CD4-positive, alpha-beta T cell treated with Interleukin-15 for 4 hours (primary cell): ENCODE measurements around the gene CAMK4.
A peak's percentile ranks its signal among the peaks of the same experiment; 100 is the strongest.
"Not testable (repeated sequence)": the region's sequence is repeated elsewhere in the genome, so short reads cannot be mapped to it uniquely, and the experiment has no call there.

Experiments
- DNase-seq: peaks from one replicate; pipeline ENCODE4 v3.0.0-alpha.2; 2020; ENCODE audit warnings: low spot score

CAMK4 gene

DNA sequence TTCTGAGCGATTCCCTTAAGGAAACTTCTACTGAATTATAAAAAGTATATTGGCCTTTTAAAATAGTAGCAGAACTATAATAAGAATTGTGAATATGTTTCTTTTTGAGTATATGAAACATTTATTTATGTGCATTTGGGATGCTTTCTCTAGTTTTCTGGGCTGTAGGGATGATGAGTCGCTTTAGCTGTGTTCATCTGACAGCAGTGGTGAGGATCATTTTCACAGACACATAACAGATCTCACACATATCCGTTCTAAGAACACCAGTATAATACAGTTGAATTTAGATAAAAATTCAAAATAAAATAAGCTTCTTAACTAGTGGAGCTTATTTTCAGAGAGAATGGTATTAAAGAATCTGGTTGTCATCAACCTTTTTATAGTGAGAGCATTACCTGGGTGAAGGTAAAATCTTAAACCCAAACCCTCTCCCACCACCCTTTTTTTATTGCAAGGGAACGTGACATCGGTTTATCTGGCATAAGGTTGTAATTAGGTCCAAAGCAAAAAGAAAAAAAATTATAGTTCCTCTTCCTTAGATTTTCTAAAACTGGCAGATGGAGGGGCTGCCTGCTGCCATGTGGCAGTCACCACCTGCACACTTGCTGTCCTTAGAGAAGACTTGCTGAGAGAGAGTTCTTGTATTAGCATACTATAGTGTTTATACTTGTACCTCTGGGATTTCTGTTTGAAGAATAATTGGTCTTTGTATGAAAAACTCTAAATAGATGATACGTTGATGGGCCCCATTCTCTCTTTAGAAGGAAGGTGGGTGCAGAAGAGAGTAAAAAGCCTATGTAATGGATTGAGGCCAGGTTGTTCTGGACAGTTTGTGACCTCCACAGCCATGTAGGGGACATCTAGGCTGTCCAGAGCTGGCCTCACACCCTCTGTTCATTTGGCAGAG, 86.8 kb downstream of the CAMK4 start:
- no peak for DNase-seq

DNA sequence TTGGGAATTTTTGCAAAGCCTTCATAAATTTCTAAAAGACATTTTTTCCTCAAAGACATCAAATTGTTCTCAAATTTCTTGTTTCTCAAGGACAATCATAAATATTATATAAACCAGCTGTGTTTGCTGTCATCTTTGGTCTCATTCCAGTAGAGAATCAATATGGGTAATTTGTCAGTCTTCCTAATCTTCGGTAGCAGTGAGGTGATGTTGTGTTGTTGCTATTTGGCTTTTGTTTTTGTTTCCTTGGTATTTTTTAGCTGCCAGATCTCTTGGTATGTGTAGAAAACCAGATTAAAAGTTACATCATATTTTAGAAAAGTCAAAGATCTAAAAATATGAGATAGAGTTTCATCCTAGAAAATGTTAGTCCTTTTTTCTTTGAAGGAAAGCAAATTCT, 87.5 kb downstream of the CAMK4 start:
- DNase-seq: no peak

DNA sequence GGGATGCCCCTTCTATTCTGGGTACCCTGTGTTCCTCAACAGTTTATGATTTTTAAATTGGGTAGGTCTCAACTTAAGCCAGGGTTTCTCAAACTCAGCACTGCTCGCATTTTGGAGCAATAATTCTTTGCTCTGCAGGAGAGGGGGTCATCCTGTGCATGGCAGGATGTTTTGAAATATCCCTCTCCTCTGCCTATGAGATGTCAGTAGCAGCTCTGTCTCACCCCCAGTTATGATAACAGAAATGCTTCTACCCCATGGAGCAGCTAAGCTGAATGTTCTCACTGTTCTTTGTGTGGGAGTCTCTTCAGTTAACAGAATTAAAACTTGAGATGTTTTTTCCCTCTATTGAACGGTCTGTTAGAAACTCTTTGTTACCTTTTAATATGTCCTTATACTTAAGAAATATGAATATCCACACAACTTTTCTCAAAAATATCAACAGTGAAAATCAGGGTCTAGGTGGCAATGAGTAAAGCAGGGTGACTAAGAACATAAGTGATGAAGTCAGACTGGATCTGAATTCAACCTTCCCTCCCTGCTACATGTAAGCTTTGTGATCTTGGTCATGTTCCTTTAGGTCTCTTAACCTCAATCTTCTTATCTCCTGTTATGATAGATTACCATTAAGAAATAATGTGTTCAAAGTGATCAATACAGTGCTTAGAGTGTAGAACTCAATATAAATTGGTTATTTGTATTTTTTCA, 89.0 kb downstream of the CAMK4 start:
- no peak for DNase-seq

DNA sequence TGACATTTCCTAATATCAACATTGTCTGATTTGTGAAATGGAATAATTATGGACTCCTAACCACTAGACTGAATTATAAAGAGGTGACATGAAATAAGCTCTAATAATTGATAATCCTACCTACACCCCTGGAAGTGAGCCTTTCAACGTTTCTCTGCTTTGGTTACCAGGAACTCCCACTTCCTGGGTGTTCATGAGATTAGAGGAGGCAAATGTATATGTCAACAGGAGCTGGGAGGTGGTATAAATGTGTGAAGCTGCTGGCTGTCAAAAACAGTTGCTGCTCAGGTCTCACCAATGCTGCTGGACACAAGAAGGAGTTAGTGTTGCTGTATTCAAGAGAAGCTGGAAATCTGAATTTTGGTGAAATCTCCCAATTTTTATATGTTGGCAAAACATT, 96.8 kb downstream of the CAMK4 start:
- no peak for DNase-seq

DNA sequence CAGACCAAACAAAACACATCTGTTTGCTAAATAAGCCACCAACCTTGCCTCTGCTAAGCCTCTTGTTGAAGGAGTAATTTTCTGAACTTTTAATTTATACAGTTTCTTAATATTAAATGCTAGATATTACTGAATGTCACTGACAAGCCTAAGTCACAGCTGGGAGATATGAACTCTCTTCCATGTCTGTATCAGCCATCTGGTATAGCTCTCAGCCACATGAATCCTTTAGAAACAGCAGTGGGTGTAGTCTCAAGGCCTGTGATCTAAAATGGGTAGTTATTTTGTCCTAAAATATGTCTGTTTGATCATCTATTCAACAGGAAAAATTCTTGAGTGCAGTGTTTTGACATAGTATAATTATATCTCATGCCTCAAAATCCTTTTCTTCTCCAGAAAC, 97.2 kb downstream of the CAMK4 start:
- no peak for DNase-seq

DNA sequence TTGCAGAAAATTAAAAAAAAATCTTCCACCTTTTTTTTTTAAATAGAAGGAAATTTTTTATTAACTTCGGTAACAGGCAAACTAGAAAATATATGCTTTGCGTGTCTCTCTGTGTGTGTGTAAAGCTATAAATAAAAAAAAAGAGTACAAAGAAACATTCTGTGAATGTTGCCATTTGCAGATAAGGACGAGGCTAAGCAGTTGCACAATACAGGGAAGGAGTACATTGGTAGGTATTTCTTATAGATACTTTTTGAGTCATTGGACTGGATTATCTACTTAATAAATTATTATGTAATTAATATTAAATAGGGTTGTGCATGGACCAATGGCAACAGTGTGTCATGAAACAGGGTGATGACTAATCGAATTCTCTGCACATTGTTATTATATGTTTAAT, 102.4 kb downstream of the CAMK4 start:
- DNase-seq: no peak

DNA sequence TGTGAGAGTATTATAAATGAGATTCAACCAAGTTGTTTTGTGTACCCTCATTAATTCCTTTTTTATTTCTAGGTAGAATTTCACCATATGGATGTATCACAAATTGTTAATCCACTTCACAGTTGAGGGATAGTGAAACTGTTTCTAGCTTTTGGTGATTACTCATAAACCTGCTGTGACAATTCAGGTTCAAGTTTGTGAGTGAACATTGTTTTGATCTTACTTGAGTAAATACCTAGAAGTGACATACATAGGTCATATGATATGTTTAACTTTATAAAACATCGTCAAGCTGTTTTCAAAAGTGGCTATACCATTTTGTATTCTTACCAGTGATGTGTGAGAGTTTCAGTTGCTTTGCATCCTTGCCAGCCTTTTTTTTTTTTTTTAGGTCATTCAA, 112.9 kb downstream of the CAMK4 start:
- peak; percentile 32 for DNase-seq

DNA sequence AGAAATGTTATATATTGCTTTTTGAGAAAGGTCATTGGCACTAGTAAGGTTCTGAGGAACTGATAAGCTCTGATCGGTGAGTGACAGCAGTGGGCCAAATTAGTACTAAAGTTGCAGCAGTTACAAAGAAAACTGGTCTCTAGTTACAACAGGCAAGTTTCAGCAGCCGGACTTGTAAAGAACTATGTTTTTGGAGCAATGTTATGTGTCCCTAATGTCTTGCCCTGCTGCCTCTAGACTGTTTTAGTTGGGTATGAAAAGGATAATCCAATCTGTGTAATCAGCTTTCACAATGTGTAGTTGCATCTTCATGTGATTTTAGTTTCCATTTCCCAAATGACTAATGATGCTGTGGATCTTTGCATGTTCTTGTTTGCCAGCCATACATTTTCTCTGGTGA, 113.5 kb downstream of the CAMK4 start:
- no peak for DNase-seq

DNA sequence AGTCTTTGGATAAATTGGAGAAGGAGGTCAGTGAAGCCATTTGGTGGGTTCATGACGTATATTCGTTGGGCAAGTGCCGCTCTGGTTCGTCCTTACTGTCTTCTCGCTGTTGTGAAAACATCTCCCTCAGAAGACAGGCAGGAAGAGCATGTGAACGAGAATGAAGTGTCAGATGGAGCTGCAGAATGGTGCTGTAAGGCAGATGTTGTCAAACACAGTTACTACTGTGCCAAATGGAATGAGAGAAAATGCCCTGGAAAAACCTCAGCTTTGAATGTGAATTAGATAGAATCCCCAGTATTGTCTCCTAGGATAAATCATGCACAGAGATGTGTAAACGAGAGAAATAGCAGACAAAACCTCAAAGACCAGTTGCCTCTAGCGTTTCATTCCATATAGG, 121.5 kb downstream of the CAMK4 start:
- DNase-seq: no peak

DNA sequence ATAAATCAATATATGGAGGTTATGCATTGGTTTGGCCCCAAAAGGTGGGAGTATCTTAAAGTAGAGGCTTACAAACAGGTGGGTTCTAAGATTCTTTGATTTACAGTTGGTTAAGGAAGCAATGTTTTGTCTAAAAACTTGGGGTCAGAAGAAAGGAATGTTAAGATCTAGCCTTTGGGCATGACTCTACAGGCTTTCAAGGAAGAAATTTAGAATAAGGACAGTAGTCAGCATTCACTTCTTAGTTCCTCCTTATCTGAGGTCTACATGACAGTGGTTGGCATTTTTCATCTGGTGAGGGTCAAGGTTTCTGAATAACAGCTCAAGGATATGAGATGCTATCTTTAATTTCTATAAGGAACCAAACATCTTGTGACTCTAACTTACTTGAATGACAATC, 122.8 kb downstream of the CAMK4 start:
- no peak for DNase-seq

DNA sequence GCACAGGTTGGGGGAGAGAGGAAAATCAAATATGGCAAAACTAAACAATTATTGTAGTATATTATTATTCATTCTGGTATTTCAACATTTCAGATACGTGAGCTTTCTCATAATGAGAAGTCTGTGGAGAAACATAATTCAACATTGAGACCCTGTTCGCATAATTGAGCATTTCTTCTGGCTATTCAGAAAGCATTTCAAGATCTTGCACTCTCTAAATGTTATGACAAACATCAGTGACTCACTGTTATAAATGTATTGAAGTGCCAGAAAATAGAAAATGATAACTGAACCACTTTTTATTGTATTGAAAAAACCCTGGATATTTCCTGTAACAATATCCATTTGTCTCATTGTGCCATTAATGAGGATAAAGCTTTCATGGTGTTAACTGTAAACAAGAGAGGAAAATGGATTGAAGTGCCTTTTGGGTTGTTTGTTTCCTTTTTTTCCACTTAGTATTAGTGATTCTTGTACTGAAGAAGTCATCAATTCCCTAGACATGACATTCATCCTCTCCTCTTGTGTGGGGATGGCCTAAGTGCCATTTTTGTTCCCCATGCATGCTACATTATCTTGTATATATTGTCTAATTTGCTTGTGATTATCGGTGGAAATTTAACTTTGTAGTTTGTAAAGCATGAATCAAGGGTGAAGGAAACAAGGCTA, 124.6 kb downstream of the CAMK4 start:
- DNase-seq: no peak

DNA sequence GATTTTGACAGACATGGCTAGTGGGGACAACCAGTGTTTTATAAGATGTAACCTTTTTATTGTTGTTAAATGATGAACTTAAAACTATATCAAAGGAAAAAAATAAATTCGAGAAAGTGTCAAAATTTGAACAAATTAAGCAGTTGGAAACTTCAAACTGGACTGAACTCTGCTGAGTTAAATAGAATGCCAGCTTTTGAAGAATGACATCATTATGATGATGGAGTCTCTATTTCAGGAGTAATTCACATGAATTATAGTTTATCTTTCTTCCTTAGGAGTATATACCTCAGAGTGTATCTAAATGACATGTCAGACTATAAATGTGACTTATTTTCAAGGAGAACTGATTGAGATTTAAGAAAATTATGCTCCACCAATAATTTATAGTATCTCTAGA, 125.2 kb downstream of the CAMK4 start:
- no peak for DNase-seq

DNA sequence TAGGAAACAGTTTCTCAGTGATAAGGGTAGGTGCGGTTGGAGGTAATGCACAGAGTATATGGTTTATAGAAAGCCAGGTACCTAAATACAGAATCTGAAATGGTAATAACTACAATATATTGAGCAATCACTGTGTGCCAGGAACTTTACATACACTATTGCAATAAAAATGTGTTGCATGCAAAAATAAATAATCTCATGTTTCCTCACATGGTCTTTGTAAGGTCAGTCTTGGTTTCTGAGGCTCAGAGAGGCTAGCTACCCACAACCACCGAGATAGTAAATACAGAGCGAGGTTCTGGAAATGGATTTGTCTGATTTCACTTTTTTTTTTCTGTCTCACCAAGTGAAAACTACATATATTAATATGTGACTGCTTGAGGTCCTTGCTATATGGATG, 128.9 kb downstream of the CAMK4 start:
- DNase-seq: no peak

DNA sequence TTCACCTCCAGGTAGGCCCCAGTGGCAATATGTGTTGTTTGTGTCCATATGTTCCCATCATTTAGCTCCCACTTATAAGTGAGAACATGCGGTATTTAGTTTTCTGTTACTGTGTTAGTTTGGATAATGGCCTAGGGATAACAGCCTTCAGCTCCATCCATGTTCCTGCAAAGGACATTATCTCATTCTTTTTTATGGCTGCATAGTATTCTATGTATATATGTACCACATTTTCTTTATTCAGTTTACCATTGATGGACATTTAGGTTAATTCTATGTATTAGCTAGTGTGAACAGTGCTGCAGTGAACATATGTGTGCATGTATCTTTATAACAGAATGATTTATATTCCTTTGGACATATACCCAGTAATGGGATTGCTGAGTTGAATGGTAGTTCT, 134.5 kb downstream of the CAMK4 start:
- DNase-seq: not testable (repeated sequence)

DNA sequence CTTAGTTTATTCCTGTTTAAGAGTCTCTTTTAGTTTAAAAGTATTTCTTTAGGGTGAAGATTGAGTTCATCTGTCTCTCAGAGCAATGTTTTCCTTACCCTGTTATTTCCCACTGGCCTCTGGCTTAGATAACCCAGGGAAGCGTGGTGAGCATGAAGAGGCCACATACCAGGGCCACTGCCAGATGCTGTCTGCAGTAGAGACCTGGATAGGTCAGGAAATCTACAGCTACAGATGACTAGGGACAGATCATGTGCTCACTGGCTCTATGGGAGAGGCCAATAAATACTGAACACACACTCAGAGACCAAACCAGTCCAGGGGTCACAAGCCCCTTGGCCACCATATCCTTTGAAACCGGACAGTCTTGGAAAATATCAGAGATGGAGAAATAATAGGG, 136.0 kb downstream of the CAMK4 start:
- DNase-seq: no peak

DNA sequence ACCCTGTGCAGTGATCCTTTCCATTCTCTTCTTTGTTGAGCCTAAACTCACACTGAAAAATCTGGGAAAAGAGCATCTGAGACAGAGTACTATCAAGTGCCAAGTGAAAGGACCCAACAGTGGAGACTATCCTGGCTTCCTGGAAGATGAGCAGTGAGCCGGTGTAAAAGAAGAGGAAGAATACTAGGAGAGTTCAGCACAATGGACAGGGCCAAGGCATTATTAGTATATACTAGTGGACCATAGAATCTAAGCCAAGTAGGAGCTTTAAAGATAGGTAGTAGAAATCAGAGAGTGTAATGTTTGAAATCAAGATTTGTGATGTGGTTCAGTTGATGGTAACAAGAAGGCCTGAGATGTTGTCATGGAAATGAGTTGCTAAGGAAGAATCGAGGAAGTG, 140.8 kb downstream of the CAMK4 start:
- no peak for DNase-seq

DNA sequence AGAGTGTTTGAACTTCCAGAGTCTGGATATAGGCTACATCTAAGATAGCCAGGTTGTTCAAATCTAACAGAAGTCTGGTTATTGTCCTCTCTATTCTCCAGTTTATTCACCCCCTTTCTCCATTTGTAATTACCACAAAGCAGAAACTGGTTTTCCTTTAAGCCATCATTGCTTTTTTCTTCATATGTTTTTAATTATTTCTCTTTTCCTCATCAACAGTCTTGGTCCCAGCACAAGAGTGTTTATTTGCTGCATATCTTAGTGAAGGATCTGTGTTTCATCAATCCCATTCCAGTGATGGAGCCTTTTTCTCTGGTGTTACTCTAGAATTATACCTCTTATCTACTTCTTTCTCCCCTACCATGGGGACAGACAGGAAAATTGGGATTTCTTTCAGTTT, 142.2 kb downstream of the CAMK4 start:
- DNase-seq: no peak

DNA sequence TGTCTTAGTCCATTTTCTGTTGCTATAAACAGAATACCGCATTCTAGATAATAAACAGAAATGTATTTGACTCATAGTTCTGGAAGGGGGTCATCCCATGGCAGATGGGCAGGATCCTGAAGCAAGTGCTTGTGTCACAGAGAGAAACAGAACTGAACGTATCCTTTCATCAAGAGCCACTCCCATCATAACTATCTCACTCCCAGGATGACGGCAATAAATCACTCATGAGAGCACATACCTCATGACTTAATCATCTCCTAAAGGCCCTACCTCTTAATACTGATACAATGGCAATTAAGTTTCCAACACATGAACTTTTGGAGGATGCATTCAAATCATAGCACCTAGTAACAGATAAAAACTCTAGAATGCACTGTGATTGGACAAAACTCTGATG, 142.9 kb downstream of the CAMK4 start:
- DNase-seq: no peak

DNA sequence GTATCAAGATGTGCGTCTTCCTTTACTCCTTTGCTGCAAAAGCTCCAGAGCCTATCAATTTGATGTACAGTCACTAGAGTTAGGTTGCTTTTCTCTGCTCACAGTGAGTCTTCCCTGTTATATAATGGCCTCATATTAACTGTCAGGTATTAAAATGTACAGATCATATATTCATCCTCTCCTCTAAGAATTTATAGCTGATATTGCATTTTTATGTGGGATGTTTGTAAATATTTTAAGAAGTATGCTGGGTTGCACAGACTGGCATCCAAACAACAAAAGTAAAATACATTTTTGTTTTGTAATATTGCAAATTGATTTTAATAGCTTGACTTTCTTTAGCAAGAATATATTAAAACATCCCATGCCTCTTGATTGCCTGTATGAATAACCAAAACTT, 148.6 kb downstream of the CAMK4 start:
- no peak for DNase-seq

DNA sequence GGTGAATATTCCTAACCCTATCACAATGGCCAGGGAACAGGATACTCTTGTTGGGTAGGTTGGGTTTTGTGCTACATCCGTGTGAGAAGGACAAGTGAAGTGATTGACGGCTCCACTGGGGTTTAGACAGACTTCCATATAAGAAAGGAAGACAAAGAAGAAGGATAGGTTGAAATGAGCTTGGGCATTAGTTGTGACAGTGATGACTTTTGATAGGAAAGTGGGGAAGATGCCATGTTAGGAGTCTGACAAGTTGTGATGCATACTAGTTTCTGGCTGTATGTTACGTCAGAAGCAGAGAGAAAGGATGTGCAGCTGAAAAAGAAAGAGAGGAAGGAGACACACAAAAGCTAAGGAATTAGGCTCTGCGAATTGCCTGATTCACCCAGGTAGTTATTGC, 150.2 kb downstream of the CAMK4 start:
- DNase-seq: no peak

DNA sequence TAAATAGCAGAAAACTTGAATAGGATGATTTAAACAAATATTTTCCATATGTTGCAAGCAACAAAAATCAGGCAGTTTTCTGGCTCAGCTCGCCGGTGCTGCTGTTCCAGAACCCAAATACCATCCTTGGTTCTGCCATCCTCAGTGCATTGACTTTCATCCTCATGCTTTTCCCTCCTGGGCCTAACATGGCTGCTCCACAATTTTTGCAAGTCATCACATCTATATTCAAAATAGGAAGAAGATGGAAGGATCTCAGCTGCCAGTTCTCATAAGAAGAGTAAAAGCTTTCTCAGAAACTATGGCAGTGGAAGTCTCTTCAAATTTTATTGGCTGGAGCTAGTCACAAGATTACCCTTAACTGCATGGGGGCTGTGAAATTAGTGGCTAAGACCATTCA, 151.5 kb downstream of the CAMK4 start:
- no peak for DNase-seq

DNA sequence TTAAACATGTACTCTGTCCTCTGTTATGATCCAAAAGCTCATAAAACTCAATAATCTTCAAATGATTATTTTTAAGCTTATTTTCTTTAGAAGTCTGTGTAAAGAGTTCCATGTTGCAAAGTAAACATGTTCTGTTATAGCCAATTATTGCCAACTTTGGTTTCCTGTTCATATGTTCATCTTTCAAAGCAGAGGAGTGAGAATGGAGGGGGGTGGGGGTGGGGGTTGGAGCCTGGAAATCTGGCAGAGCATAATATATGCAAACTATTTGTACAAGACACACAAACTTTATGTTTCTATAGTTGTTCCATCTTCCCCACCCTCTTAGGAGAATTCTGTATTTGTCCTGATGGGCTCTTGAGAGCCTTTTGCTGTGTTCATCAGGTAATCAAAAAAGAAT, 153.1 kb downstream of the CAMK4 start:
- no peak for DNase-seq

DNA sequence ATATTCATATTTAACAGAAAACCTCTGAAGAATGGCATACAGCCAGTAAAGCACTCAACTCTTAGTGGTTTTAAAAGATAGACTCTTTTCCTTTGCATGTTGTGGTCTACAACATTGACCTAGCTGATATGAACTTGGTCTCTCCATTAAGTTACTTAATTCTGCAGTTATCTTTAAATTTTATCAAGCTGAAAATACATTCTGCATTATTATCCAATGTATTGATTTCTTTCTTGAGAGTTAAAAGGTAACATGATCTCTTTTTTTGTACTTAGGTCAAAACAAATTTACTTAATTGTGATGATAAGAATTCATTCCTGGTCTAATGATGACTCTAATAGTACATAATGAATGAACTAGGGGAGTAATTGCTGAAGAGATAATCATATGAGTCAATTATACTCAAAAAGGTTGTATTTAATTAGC, 155.2 kb downstream of the CAMK4 start:
- no peak for DNase-seq
